HepG2 (cell line): ENCODE data around the gene FAM222B. TPM values are rescaled to one million over a fixed set of nuclear protein-coding genes. Genes with fewer than 3 reads are reported as not detected.
A peak's percentile ranks its signal among the peaks of the same experiment; 100 is the strongest.

Experiments
- FOSL2 ChIP-seq: sonication (generic); formaldehyde crosslinking; IDR thresholded peaks from 2 replicates; pipeline ENCODE4 v1.4.0; 2020; ENCODE audit warnings: missing genetic modification reagents
- FOXA1 ChIP-seq, 2 experiments: fragments of 450-650 bp in 1 of 2; sonication (generic) in 1 of 2; formaldehyde crosslinking in 1 of 2; IDR thresholded peaks; 2 replicates each; pipeline versions ENCODE4 v1.4.0 to v1.6.1; 2016 to 2020; ENCODE audit warnings: missing genetic modification reagents in 1 of 2
- GATAD2A ChIP-seq: IDR thresholded peaks from 2 replicates; pipeline ENCODE4 v1.6.1; 2016
- MEIS1 ChIP-seq: sonication (generic); formaldehyde crosslinking; IDR thresholded peaks from 2 replicates; pipeline ENCODE4 v1.9.0; 2021; ENCODE audit warnings: mild to moderate bottlenecking, missing genetic modification reagents, moderate library complexity, borderline replicate concordance
- NFYB ChIP-seq: sonication (generic); formaldehyde crosslinking; IDR thresholded peaks from 2 replicates; pipeline ENCODE4 v1.4.0; 2020; ENCODE audit warnings: missing genetic modification reagents
- ONECUT2 ChIP-seq: sonication (generic); formaldehyde crosslinking; IDR thresholded peaks from 2 replicates; pipeline ENCODE4 v1.4.0; 2020; ENCODE audit warnings: missing genetic modification reagents
- POLR2G ChIP-seq: fragments of 200-400 bp; formaldehyde crosslinking; IDR thresholded peaks from 2 replicates; pipeline ENCODE4 v1.6.1; 2018; ENCODE audit warnings: mild to moderate bottlenecking, low read depth, low read length, moderate library complexity
- RXRA ChIP-seq: sonication (generic); formaldehyde crosslinking; IDR thresholded peaks from 2 replicates; pipeline ENCODE4 v1.5.1; 2020; ENCODE audit warnings: missing genetic modification reagents
- SALL1 ChIP-seq: sonication (generic); formaldehyde crosslinking; IDR thresholded peaks from 2 replicates; pipeline ENCODE4 v1.8.0; 2022; ENCODE audit warnings: mild to moderate bottlenecking, missing genetic modification reagents
- SP1 ChIP-seq, 2 experiments: fragments of 450-650 bp in 1 of 2; sonication (generic) in 1 of 2; formaldehyde crosslinking in 1 of 2; IDR thresholded peaks; 2 replicates each; pipeline versions ENCODE4 v1.4.0 to v1.6.1; 2016 to 2020; ENCODE audit warnings: missing genetic modification reagents in 1 of 2
- STAG1 ChIP-seq: sonication (generic); formaldehyde crosslinking; IDR thresholded peaks from 2 replicates; pipeline ENCODE4 v1.4.0; 2020; ENCODE audit warnings: missing genetic modification reagents
- TCF7 ChIP-seq: sonication (generic); IDR thresholded peaks from 2 replicates; pipeline ENCODE4 v1.6.1; 2016; ENCODE audit warnings: antibody characterized with exemption, low read depth
- TCF7L2 ChIP-seq: IDR thresholded peaks from 2 replicates; pipeline ENCODE4 v1.6.1; 2011; ENCODE audit warnings: mild to moderate bottlenecking, low read depth, low read length, moderate library complexity
- ZBTB3 ChIP-seq: sonication (generic); formaldehyde crosslinking; IDR thresholded peaks from 2 replicates; pipeline ENCODE4 v1.4.0; 2020; ENCODE audit warnings: low read depth, mild to moderate bottlenecking, moderate library complexity, missing genetic modification reagents, borderline replicate concordance
- ZNF234 ChIP-seq: sonication (generic); formaldehyde crosslinking; conservative IDR thresholded peaks from 2 replicates; pipeline ENCODE4 v1.5.1; 2020; ENCODE audit warnings: mild to moderate bottlenecking, missing genetic modification reagents
- ZNF317 ChIP-seq: sonication (generic); formaldehyde crosslinking; IDR thresholded peaks from 2 replicates; pipeline ENCODE4 v1.5.0; 2020; ENCODE audit warnings: mild to moderate bottlenecking, missing genetic modification reagents
- ZNF549 ChIP-seq: sonication (generic); formaldehyde crosslinking; IDR thresholded peaks from 2 replicates; pipeline ENCODE4 v1.5.0; 2020; ENCODE audit warnings: missing genetic modification reagents
- ZSCAN21 ChIP-seq: sonication (generic); formaldehyde crosslinking; IDR thresholded peaks from 2 replicates; pipeline ENCODE4 v1.8.0; 2022; ENCODE audit warnings: mild to moderate bottlenecking, missing genetic modification reagents, moderate library complexity, borderline replicate concordance
- polyA plus RNA-seq, 8 experiments: library from polyadenylated mRNA; depleted of rRNA in 3 of 8; stranded (reverse) in 7 of 8; unstranded in 1 of 8; fragments of >200 nt; fragmentation: Illumina TruSeq in 4 of 8; extraction: Trizol in 4 of 8; gene quantifications; 2 replicates each; pipeline versions ENCODE4 v1.2.1 to v1.2.3, GENCODE V29; 2011 to 2016; ENCODE audit warnings: low read depth in 4 of 8, missing spikeins in 1 of 8, mixed read lengths in 1 of 8; ENCODE audit not compliant: insufficient read depth in 1 of 8
- total RNA-seq, 5 experiments: library from RNA; depleted of rRNA; stranded (reverse); fragments of >200 nt; fragmentation: Illumina TruSeq; extraction: Trizol; gene quantifications; 2 replicates each; pipeline ENCODE4 v1.2.3, GENCODE V29; 2016; ENCODE audit warnings: low read depth in 1 of 5
- TF ChIP-seq, protein P1 (sequence below): sonication (generic); formaldehyde crosslinking; IDR thresholded peaks from 2 replicates; pipeline ENCODE4 v1.8.0; 2022; ENCODE audit warnings: low read depth, missing genetic modification reagents
- TF ChIP-seq, protein P2 (sequence below): sonication (generic); formaldehyde crosslinking; IDR thresholded peaks from 2 replicates; pipeline ENCODE4 v1.9.0; 2021; ENCODE audit warnings: missing genetic modification reagents, borderline replicate concordance
- TF ChIP-seq, protein P3 (sequence below): sonication (generic); formaldehyde crosslinking; IDR thresholded peaks from 2 replicates; pipeline ENCODE4 v1.8.1; 2023; ENCODE audit warnings: missing genetic modification reagents, mild to moderate bottlenecking, borderline replicate concordance
- TF ChIP-seq, protein P4 (sequence below): sonication (generic); formaldehyde crosslinking; IDR thresholded peaks from 2 replicates; pipeline ENCODE4 v1.5.0; 2020; ENCODE audit warnings: missing genetic modification reagents, mild to moderate bottlenecking, borderline replicate concordance

FAM222B gene
- total and polyA plus RNA-seq, 2 of the 13 experiments (the other 11 are each of a cell fraction or from before 2014, with no cell fraction given), result 3.5 to 7.3 TPM

DNA sequence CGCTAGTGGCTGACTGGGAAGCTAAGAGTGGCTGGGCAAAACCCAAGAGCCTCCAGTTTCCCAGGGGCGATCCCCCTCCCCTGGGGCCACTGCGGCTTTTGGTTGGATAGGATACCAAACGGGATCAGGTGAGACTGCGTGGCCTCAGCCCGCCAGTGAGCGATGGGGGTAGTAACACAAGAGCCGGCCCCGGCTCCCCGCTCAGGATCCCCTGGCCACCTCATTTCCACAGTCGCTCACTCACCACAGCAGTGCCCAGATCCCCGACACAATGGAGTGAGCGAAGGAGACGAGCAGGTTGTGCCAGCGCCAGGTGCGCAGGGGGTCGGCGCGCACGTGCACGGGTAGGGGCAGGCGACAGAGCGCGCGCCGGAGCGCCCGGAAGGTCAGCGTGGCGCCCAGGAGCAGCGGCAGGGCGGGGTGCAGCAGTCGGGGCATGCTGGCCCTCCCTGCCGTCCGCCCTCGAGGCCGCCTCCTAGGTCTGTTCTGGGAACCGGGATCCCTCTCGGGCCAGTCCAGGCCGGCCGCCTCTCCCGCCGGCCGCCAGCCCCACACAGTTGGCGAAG is 116.8 kb downstream of the FAM222B start (continued):
- TF ChIP-seq, protein P1, sequence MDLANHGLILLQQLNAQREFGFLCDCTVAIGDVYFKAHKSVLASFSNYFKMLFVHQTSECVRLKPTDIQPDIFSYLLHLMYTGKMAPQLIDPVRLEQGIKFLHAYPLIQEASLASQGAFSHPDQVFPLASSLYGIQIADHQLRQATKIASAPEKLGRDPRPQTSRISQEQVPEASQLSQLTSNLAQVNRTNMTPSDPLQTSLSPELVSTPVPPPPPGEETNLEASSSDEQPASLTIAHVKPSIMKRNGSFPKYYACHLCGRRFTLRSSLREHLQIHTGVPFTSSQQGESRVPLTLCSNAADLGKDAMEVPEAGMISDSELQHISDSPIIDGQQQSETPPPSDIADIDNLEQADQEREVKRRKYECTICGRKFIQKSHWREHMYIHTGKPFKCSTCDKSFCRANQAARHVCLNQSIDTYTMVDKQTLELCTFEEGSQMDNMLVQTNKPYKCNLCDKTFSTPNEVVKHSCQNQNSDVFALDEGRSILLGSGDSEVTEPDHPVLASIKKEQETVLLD (CRISPR knock-in tag), result no peak
- no peak for TF ChIP-seq ZBTB3 (CRISPR knock-in tag)
- no peak for TF ChIP-seq GATAD2A (CRISPR knock-in tag)
- peak; percentile 50; the same call in 1 of the 2 replicates for TF ChIP-seq ZNF317 (CRISPR knock-in tag)
- TF ChIP-seq, protein P2, sequence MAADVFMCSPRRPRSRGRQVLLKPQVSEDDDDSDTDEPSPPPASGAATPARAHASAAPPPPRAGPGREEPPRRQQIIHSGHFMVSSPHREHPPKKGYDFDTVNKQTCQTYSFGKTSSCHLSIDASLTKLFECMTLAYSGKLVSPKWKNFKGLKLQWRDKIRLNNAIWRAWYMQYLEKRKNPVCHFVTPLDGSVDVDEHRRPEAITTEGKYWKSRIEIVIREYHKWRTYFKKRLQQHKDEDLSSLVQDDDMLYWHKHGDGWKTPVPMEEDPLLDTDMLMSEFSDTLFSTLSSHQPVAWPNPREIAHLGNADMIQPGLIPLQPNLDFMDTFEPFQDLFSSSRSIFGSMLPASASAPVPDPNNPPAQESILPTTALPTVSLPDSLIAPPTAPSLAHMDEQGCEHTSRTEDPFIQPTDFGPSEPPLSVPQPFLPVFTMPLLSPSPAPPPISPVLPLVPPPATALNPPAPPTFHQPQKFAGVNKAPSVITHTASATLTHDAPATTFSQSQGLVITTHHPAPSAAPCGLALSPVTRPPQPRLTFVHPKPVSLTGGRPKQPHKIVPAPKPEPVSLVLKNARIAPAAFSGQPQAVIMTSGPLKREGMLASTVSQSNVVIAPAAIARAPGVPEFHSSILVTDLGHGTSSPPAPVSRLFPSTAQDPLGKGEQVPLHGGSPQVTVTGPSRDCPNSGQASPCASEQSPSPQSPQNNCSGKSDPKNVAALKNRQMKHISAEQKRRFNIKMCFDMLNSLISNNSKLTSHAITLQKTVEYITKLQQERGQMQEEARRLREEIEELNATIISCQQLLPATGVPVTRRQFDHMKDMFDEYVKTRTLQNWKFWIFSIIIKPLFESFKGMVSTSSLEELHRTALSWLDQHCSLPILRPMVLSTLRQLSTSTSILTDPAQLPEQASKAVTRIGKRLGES (CRISPR knock-in tag), result no peak; the same call in 1 of the 2 replicates
- no peak for TF ChIP-seq STAG1
- TF ChIP-seq, protein P3, sequence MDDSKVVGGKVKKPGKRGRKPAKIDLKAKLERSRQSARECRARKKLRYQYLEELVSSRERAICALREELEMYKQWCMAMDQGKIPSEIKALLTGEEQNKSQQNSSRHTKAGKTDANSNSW (CRISPR knock-in tag), result peak; percentile 53; the same call in 1 of the 2 replicates
- TF ChIP-seq SALL1 (CRISPR knock-in tag), result peak; percentile 63
- TF ChIP-seq ONECUT2 (CRISPR knock-in tag), result no peak
- peak; percentile 26 for TF ChIP-seq MEIS1 (CRISPR knock-in tag)
- TF ChIP-seq ZSCAN21 (CRISPR knock-in tag), result peak; percentile 96; the same call in 1 of the 2 replicates
- TF ChIP-seq NFYB, result peak; percentile 69
- TF ChIP-seq RXRA, result no peak; the same call in none of the 2 replicates
- no peak for TF ChIP-seq SP1 (IDR thresholded peaks at IDR 0.05)
- peak; percentile 36; the same call in 1 of the 2 replicates for TF ChIP-seq SP1 (CRISPR knock-in tag; IDR thresholded peaks at IDR 0.05)
- TF ChIP-seq FOXA1 (IDR thresholded peaks at IDR 0.05), result no peak
- TF ChIP-seq FOXA1 (CRISPR knock-in tag; IDR thresholded peaks at IDR 0.05), result peak; percentile 50; the same call in 1 of the 2 replicates
- no peak for TF ChIP-seq ZNF549 (CRISPR knock-in tag)
- TF ChIP-seq ZNF234 (CRISPR knock-in tag), result no peak
- TF ChIP-seq, protein P4, sequence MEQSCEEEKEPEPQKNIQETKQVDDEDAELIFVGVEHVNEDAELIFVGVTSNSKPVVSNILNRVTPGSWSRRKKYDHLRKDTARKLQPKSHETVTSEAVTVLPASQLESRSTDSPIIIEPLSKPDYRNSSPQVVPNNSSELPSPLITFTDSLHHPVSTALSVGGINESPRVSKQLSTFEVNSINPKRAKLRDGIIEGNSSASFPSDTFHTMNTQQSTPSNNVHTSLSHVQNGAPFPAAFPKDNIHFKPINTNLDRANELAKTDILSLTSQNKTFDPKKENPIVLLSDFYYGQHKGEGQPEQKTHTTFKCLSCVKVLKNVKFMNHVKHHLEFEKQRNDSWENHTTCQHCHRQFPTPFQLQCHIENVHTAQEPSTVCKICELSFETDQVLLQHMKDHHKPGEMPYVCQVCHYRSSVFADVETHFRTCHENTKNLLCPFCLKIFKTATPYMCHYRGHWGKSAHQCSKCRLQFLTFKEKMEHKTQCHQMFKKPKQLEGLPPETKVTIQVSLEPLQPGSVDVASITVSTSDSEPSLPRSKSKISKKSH (CRISPR knock-in tag), result no peak; the same call in 1 of the 2 replicates
- no peak for TF ChIP-seq TCF7L2
- peak; percentile 5; the same call in 1 of the 2 replicates for TF ChIP-seq FOSL2 (CRISPR knock-in tag)
- no peak for TF ChIP-seq TCF7
- peak; percentile 88 for TF ChIP-seq POLR2G
